ENCODE data around the gene WTIP.

Gene WTIP

DNA sequence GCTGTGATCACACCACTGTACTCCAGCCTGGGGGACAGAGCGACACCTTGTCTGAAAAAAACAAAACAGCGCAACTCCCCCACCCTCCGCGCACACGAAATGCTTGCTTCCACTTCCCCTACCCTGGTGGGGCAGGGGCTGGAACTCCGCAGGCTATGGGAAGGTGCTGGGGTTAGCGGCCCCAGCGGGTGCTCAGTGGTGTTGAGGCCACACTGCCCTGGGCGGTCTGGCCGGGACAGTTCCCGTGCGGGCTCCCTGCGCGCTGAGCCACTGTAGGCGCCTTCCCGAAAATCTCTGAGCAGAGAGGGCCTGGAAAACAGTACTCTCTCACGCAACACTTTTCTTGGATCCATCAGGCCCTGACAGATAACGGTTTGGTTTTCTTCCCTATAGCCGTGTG lies 1.1 kb upstream of the WTIP start:
- peak overlapping the region; percentile 74 for H3K9ac ChIP-seq (ENCODE audit: low read length)
- peaks cover 17% of the 10 kb centered on the region for H3K4me1 ChIP-seq (ENCODE audit: control insufficient read depth, insufficient read depth, low read length)
- peak overlapping the region; percentile 69; the same call in 1 of the 2 replicates for H3K27ac ChIP-seq (ENCODE audit: low read depth, low read length)
- peaks cover 19% of the 10 kb centered on the region for H3K27me3 ChIP-seq (ENCODE audit: control insufficient read depth, insufficient read depth, low read length)
- H3K9me3 ChIP-seq (ENCODE audit: control insufficient read depth, insufficient read depth, low read depth, low read length) = peaks cover 4% of the 10 kb centered on the region; the same call in 1 of the 2 replicates
- H3K36me3 ChIP-seq (ENCODE audit: control insufficient read depth, insufficient read depth, low read length) = no peaks in the 10 kb centered on the region
- peak overlapping the region; percentile 95 for H3K4me3 ChIP-seq (ENCODE audit: low read depth, low read length)

DNA sequence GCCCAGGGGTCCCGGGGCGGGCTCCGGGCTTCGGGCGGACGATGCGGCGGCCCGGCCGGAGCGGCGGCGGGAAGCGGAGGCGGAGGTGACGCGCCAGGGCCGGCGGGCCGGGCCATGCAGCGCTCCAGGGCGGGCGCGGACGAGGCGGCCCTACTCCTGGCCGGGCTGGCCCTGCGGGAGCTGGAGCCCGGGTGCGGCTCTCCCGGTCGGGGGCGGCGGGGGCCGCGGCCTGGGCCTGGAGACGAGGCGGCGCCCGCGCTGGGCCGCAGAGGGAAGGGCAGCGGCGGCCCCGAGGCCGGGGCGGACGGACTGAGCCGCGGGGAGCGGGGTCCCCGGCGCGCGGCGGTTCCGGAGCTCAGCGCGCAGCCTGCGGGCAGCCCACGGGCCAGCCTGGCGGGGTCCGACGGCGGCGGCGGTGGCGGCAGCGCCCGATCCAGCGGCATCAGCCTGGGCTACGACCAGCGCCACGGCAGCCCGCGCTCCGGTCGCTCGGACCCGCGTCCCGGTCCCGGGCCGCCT lies 362 bp downstream of the WTIP start:
- Histone ChIP-seq H3K27me3 (ENCODE audit: control insufficient read depth, insufficient read depth, low read length) (peaks cover 19% of the 10 kb centered on the region), H3K4me3 (ENCODE audit: low read depth, low read length) (peak overlapping the region; percentile 95), H3K4me1 (ENCODE audit: control insufficient read depth, insufficient read depth, low read length) (peaks cover 17% of the 10 kb centered on the region), H3K27ac (ENCODE audit: low read depth, low read length) (no peak overlapping the region), H3K9ac (ENCODE audit: low read length) (peak overlapping the region; percentile 79), H3K36me3 (ENCODE audit: control insufficient read depth, insufficient read depth, low read length) (no peaks in the 10 kb centered on the region), H3K9me3 (ENCODE audit: control insufficient read depth, insufficient read depth, low read depth, low read length) (peaks cover 4% of the 10 kb centered on the region; the same call in 1 of the 2 replicates)

DNA sequence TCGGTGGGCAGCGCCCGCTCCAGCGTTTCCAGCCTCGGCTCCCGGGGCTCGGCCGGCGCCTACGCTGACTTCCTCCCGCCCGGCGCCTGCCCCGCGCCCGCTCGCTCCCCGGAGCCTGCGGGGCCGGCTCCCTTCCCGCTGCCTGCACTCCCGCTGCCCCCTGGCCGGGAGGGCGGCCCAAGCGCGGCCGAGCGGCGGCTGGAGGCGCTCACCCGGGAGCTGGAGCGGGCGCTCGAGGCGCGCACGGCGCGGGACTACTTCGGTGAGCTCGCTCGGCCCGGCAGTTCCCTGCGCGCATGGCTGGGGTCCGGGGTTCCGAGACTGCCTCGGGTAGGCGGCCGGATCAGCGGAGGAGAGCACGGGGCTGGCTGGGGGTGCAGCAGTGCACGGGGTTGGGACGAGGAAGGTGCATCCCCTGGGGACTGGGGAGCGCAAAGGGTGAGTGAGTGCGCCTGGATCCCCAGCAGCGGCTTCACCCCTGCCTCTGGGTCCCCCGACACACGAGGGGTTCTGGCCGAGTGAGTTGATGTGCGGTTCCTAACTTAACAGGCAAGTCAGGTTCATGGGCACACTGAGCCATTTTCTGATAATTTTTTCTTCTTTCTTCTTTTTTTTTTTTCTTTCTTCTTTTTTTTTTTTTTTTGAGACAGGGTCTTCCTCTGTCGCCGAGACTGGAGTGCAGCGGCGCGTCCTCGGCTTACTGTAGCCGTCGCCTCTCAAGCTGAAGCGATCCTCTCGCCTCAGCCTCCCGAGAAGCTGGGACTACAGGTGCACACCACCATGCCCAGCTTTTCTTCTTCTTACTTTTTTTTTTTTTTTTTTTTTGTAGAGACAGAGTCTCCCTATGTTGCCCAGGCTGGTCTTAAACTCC lies 1.1 kb downstream of the WTIP start:
- Histone ChIP-seq H3K4me3 (ENCODE audit: low read depth, low read length) (peak overlapping the region; percentile 95), H3K4me1 (ENCODE audit: control insufficient read depth, insufficient read depth, low read length) (peaks cover 17% of the 10 kb centered on the region), H3K36me3 (ENCODE audit: control insufficient read depth, insufficient read depth, low read length) (no peaks in the 10 kb centered on the region), H3K9ac (ENCODE audit: low read length) (peak overlapping the region; percentile 79), H3K27ac (ENCODE audit: low read depth, low read length) (no peak overlapping the region), H3K27me3 (ENCODE audit: control insufficient read depth, insufficient read depth, low read length) (peaks cover 19% of the 10 kb centered on the region), H3K9me3 (ENCODE audit: control insufficient read depth, insufficient read depth, low read depth, low read length) (peaks cover 4% of the 10 kb centered on the region; the same call in 1 of the 2 replicates)

DNA sequence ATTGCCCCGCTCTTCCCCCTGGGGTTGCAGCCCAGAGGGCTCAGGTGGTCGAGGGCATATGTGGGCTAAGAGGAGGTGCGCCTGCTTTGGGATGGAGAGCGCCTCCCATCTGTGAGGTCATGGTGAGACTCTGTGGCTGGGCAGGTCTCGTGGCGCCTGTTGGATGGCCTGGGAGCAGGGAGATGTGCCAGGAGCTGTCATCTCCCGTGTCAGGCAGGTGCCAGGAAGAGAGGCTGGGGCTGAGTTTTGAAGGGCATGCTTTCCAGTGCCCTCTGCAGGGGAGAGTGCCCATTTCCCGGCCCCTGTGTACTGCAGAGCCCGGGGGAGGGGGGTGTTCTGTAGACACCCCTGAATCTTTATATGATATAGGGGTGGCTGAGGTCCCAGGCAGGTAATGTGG lies 2.8 kb downstream of the WTIP start:
- Histone ChIP-seq H3K36me3 (ENCODE audit: control insufficient read depth, insufficient read depth, low read length) (peaks cover 2% of the 10 kb centered on the region; the same call in 1 of the 2 replicates), H3K27ac (ENCODE audit: low read depth, low read length) (no peak overlapping the region), H3K9ac (ENCODE audit: low read length) (no peak overlapping the region), H3K4me1 (ENCODE audit: control insufficient read depth, insufficient read depth, low read length) (peaks cover 17% of the 10 kb centered on the region), H3K27me3 (ENCODE audit: control insufficient read depth, insufficient read depth, low read length) (peaks cover 19% of the 10 kb centered on the region), H3K4me3 (ENCODE audit: low read depth, low read length) (no peak overlapping the region), H3K9me3 (ENCODE audit: control insufficient read depth, insufficient read depth, low read depth, low read length) (peaks cover 2% of the 10 kb centered on the region; the same call in 1 of the 2 replicates)

DNA sequence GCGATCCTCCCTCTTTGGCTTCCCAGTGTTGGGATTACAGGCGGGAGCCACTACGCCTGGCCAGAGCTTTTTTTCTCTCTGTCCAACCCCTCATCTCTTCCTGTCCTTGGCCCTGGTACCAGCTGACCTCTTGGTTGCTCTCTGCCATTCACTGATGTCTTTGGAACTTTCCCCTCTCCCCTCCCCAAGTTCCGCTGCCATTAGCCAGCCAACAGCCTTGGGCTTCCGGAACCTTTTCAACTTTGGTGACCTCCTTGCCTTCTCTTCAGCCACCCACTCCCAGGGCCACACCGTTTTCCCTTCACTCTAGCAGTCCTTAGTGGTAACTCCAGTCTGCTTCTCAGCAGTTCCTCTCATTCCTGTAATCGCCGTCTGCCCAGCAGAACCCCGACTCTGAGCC lies 4.3 kb downstream of the WTIP start:
- Histone ChIP-seq H3K27ac (ENCODE audit: low read depth, low read length) (no peak overlapping the region), H3K27me3 (ENCODE audit: control insufficient read depth, insufficient read depth, low read length) (peaks cover 13% of the 10 kb centered on the region), H3K36me3 (ENCODE audit: control insufficient read depth, insufficient read depth, low read length) (peaks cover 12% of the 10 kb centered on the region), H3K4me1 (ENCODE audit: control insufficient read depth, insufficient read depth, low read length) (peaks cover 8% of the 10 kb centered on the region), H3K9me3 (ENCODE audit: control insufficient read depth, insufficient read depth, low read depth, low read length) (no peaks in the 10 kb centered on the region), H3K9ac (ENCODE audit: low read length) (no peak overlapping the region), H3K4me3 (ENCODE audit: low read depth, low read length) (no peak overlapping the region)

DNA sequence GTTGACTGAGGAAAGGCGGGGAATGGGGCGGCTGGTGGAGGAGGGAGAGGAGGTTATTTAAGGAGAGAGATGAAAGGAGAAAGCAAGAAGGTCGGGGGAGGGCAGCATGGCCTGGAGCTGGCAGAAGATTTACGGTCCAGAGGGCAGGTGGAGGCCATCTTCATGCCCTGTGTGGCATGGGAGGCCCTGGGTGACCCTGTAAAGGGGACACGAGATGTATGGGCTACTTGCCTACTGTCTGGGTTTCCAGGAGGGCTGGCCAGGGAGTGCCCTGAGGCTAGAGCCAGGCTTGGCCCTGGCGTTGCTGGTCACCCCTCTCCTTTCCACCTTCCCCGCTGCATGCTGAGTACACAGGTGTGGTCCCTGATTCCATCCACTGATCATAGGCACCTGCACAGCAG lies 6.1 kb downstream of the WTIP start:
- H3K9ac ChIP-seq (ENCODE audit: low read length) = no peak overlapping the region
- H3K4me3 ChIP-seq (ENCODE audit: low read depth, low read length) = no peak overlapping the region
- peaks cover 16% of the 10 kb centered on the region for H3K36me3 ChIP-seq (ENCODE audit: control insufficient read depth, insufficient read depth, low read length)
- peaks cover 10% of the 10 kb centered on the region for H3K27me3 ChIP-seq (ENCODE audit: control insufficient read depth, insufficient read depth, low read length)
- H3K9me3 ChIP-seq (ENCODE audit: control insufficient read depth, insufficient read depth, low read depth, low read length) = no peaks in the 10 kb centered on the region
- no peak overlapping the region for H3K27ac ChIP-seq (ENCODE audit: low read depth, low read length)
- peaks cover 5% of the 10 kb centered on the region; the same call in 1 of the 2 replicates for H3K4me1 ChIP-seq (ENCODE audit: control insufficient read depth, insufficient read depth, low read length)

DNA sequence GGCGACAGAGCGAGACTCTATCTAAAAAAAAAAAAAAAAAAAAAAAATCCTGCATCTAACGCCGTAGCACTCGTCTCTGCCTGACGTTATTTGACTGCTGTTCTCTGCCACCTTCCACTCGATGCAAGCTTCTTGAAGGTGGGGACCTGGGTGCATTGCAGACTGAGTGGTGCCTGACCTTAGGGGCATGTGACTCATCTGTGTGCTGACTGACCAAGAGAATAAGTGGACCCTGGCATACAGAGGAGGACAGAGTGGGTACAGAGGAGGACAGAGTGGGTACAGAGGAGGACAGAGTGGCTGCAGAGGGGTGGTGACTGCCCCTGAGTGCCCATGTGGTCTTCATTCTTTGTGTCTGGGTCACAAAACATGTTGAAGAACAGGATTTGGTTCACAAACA lies 7.6 kb downstream of the WTIP start:
- Histone ChIP-seq H3K36me3 (ENCODE audit: control insufficient read depth, insufficient read depth, low read length) (peaks cover 31% of the 10 kb centered on the region), H3K9me3 (ENCODE audit: control insufficient read depth, insufficient read depth, low read depth, low read length) (no peaks in the 10 kb centered on the region), H3K9ac (ENCODE audit: low read length) (no peak overlapping the region), H3K27me3 (ENCODE audit: control insufficient read depth, insufficient read depth, low read length) (no peaks in the 10 kb centered on the region), H3K4me3 (ENCODE audit: low read depth, low read length) (no peak overlapping the region), H3K27ac (ENCODE audit: low read depth, low read length) (no peak overlapping the region), H3K4me1 (ENCODE audit: control insufficient read depth, insufficient read depth, low read length) (no peaks in the 10 kb centered on the region)

DNA sequence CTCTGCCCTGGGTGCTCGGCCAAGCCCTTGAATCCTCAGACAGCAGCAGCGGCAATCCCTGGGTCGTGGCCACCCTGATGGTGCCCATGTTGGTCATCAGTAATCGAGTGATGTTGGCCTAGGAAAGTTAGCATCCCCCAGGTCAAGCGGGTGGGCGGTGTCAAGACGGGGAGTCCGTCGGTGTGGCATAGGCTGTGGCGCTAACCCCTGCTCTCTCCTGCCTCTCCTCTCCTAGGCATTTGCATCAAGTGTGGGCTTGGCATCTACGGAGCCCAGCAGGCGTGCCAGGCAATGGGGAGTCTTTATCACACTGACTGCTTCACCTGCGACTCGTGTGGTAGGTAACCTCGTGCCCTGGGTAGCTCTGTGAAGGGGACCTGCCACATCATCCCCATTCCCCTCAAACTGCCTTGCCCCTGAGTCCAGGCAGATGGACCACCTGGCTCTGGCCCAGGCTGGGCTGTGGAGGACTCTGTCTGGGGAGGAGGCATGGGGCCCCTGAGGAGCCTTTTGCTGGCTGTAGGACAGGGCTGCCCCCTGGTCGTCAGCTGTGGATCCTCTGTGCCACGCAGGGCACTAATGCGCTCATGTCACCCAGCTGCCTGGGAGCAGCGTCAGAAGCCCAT lies 8.7 kb downstream of the WTIP start:
- Histone ChIP-seq H3K27ac (ENCODE audit: low read depth, low read length) (no peak overlapping the region), H3K9ac (ENCODE audit: low read length) (no peak overlapping the region), H3K4me3 (ENCODE audit: low read depth, low read length) (no peak overlapping the region), H3K27me3 (ENCODE audit: control insufficient read depth, insufficient read depth, low read length) (no peaks in the 10 kb centered on the region), H3K36me3 (ENCODE audit: control insufficient read depth, insufficient read depth, low read length) (peaks cover 40% of the 10 kb centered on the region), H3K9me3 (ENCODE audit: control insufficient read depth, insufficient read depth, low read depth, low read length) (no peaks in the 10 kb centered on the region), H3K4me1 (ENCODE audit: control insufficient read depth, insufficient read depth, low read length) (no peaks in the 10 kb centered on the region)

DNA sequence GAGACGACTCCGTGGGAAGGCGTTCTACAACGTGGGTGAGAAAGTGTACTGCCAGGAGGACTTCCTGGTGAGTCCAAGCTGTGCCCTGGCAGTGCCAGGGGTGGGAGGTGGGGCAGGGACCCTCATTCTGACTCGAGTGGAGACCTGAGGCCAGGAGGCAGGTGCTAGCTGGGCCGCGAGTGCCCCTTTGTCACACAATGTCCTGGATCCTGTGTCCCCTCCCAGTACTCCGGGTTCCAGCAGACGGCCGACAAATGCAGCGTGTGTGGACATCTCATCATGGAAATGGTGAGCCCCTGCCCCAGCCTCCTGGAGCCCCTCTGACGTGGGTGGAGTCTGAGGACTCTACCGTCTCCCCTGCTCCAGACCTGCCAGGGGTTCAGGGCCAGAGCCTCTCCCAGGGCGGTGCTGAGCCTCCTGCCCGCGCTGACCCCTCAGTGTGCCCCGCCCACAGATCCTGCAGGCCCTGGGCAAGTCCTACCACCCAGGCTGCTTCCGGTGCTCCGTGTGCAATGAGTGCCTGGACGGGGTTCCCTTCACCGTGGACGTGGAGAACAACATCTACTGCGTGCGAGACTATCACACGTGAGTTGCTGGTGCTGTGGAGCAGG lies 11.6 kb downstream of the WTIP start:
- H3K36me3 ChIP-seq (ENCODE audit: control insufficient read depth, insufficient read depth, low read length) = peaks cover 54% of the 10 kb centered on the region
- H3K4me1 ChIP-seq (ENCODE audit: control insufficient read depth, insufficient read depth, low read length) = no peaks in the 10 kb centered on the region
- no peak overlapping the region for H3K4me3 ChIP-seq (ENCODE audit: low read depth, low read length)
- H3K9ac ChIP-seq (ENCODE audit: low read length) = no peak overlapping the region
- H3K9me3 ChIP-seq (ENCODE audit: control insufficient read depth, insufficient read depth, low read depth, low read length) = no peaks in the 10 kb centered on the region
- no peaks in the 10 kb centered on the region for H3K27me3 ChIP-seq (ENCODE audit: control insufficient read depth, insufficient read depth, low read length)
- no peak overlapping the region for H3K27ac ChIP-seq (ENCODE audit: low read depth, low read length)

DNA sequence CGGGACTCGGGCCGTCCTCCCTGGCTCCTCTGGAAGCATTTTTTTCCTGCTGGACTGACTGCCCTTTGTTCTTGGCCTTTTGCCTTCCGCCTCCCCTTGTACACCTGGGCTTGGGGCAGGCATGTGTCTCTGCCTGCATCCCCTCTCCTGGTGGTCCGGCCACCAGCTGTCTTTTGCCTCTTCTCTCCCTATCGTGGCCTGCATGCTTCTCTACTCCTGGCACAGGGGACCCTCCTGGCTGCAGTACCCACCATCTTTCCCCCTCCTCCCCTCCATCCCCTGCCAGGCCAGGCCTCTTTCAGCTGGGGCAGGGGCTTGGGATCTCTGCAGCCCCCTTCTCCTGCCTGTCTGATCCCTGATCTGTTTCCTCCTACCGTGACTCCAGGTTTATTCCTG lies 12.1 kb downstream of the WTIP start:
- Histone ChIP-seq H3K9me3 (ENCODE audit: control insufficient read depth, insufficient read depth, low read depth, low read length) (no peaks in the 10 kb centered on the region), H3K4me3 (ENCODE audit: low read depth, low read length) (no peak overlapping the region), H3K4me1 (ENCODE audit: control insufficient read depth, insufficient read depth, low read length) (no peaks in the 10 kb centered on the region), H3K36me3 (ENCODE audit: control insufficient read depth, insufficient read depth, low read length) (peaks cover 54% of the 10 kb centered on the region), H3K27me3 (ENCODE audit: control insufficient read depth, insufficient read depth, low read length) (no peaks in the 10 kb centered on the region), H3K27ac (ENCODE audit: low read depth, low read length) (no peak overlapping the region), H3K9ac (ENCODE audit: low read length) (no peak overlapping the region)

DNA sequence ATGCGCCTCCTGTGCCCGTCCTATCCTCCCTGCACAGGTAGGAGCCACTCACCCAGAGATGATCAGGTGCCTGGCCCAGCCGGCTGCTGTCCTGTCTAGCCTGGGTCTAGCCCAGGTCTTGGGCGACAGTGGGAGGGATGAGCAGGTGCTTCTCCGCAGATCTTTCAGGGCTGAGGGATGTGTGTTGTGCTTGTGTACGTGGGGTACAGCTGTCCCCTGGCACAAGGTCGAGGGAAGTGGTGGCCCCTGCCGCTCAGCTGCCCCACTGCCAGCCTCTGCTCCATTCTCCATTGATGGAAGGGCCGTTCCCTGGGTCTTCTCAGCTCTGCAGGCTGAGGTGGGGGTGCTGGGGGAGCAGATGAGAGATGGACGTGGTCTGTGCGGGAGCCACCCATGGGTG lies 13.0 kb downstream of the WTIP start:
- Histone ChIP-seq H3K27me3 (ENCODE audit: control insufficient read depth, insufficient read depth, low read length) (no peaks in the 10 kb centered on the region), H3K4me1 (ENCODE audit: control insufficient read depth, insufficient read depth, low read length) (peaks cover 2% of the 10 kb centered on the region; the same call in 1 of the 2 replicates), H3K9me3 (ENCODE audit: control insufficient read depth, insufficient read depth, low read depth, low read length) (no peaks in the 10 kb centered on the region), H3K9ac (ENCODE audit: low read length) (no peak overlapping the region), H3K27ac (ENCODE audit: low read depth, low read length) (no peak overlapping the region), H3K36me3 (ENCODE audit: control insufficient read depth, insufficient read depth, low read length) (peaks cover 53% of the 10 kb centered on the region), H3K4me3 (ENCODE audit: low read depth, low read length) (no peak overlapping the region)

Measured in HUES6 (cell line).